ENCODE measurements around the gene NHS. TPM values are rescaled to one million over a fixed set of nuclear protein-coding genes. Genes with fewer than 3 reads are reported as not detected.

NHS gene
- total RNA-seq, 1 experiment from 2014 or later: 5.7 TPM

- Histone ChIP-seq H3K4me3 (replicated peaks in 1 of 2; ENCODE audit: low read depth in 1 of 2, low read length in 2 of 2) (no peak overlapping the region), H4K20me1 (ENCODE audit: insufficient read depth) (no peaks in the 10 kb centered on the region), H3K4me2 (ENCODE audit: low read length) (no peak overlapping the region), H3K9ac (ENCODE audit: low read length) (no peak overlapping the region), H2AFZ (ENCODE audit: low read depth, low read length, poor library complexity, severe bottlenecking) (no peak overlapping the region), H3K27me3 (ENCODE audit: insufficient read depth, low read length) (no peaks in the 10 kb centered on the region), H3K4me1 (ENCODE audit: control insufficient read depth in 1 of 2, insufficient read depth in 2 of 2, low read length in 2 of 2) (peaks cover 0 to 3% of the 10 kb centered on the region in 2 experiments; a peak in 2 of 4 replicates), H3K36me3 (ENCODE audit: control insufficient read depth in 1 of 2, insufficient read depth in 2 of 2, low read length in 2 of 2) (no peaks in the 10 kb centered on the region), H3K27ac (ENCODE audit: low read depth, low read length) (no peak overlapping the region), H3K9me3 (ENCODE audit: control insufficient read depth in 1 of 2, insufficient read depth in 1 of 2, low read depth in 1 of 2, low read length in 2 of 2) (no peaks in the 10 kb centered on the region), H3K9me2 (ENCODE audit: insufficient read depth) (no peaks in the 10 kb centered on the region), H3K79me2 (ENCODE audit: insufficient read depth, low read length) (no peaks in the 10 kb centered on the region)
- RAD21 ChIA-PET (ENCODE audit: low non-redundant PET in 1 of 2, low total read pairs in 2 of 2, uncharacterized antibody in 2 of 2, unreplicated experiment in 2 of 2): no interaction called here
- intact Hi-C loops (cut with micrococcal nuclease): loop anchor here (10.0 kb wide), 1 partner anchor 223 kb away; the partner anchor contains the start of gene NHS
- POLR2A ChIA-PET: no interaction called here
- BruUV-seq (replicated peaks): no TSS peak
- TF ChIP-seq POLR2AphosphoS5 (IDR thresholded peaks at IDR 0.05; ENCODE audit: low read depth, low read length) (no peak), SRF (IDR thresholded peaks at IDR 0.05; ENCODE audit: low read depth) (no peak), ZBTB33 (IDR thresholded peaks at IDR 0.05; ENCODE audit: extremely low read depth, insufficient replicate concordance, low read length) (no peak), REST (IDR thresholded peaks at IDR 0.05; ENCODE audit: low read depth) (no peak), SP1 (IDR thresholded peaks at IDR 0.05; ENCODE audit: low read depth) (no peak)
- DNase-seq (ENCODE audit: low read depth, low spot score) (no peak), ATAC-seq (no peak)
- CTCF ChIA-PET: no interaction called here
Measured at GRCh38 chrX:17597327-17597726, 222.3 kb downstream of the NHS start.
